Parathyroid adenoma (tissue), 2 donors: ENCODE measurements around the gene AGTRAP.

Source experiments
- H2AFZ ChIP-seq: fragments of 300-600 bp; sonication (generic); one replicate; pipeline ENCODE4 v1.7.0; 2017; ENCODE audit warnings: antibody characterized with exemption, mild to moderate bottlenecking
- H3K27ac ChIP-seq: fragments of 300-600 bp; sonication (generic); one replicate; pipeline ENCODE4 v1.7.0; 2017
- H3K27me3 ChIP-seq: fragments of 300-600 bp; sonication (generic); one replicate; pipeline ENCODE4 v1.7.0; 2017; ENCODE audit warnings: low read length; ENCODE audit not compliant: control insufficient read depth, insufficient read depth
- H3K36me3 ChIP-seq: fragments of 300-600 bp; sonication (generic); one replicate; pipeline ENCODE4 v1.7.0; 2017; ENCODE audit warnings: low read length; ENCODE audit not compliant: control insufficient read depth, insufficient read depth
- H3K4me1 ChIP-seq: fragments of 300-600 bp; sonication (generic); one replicate; pipeline ENCODE4 v1.7.0; 2017; ENCODE audit warnings: control low read depth
- H3K4me2 ChIP-seq: fragments of 300-600 bp; sonication (generic); one replicate; pipeline ENCODE4 v1.7.0; 2017; ENCODE audit warnings: low read length
- H3K4me3 ChIP-seq: fragments of 300-600 bp; sonication (generic); one replicate; pipeline ENCODE4 v1.7.0; 2017; ENCODE audit warnings: low read depth, low read length
- H3K79me2 ChIP-seq: fragments of 300-600 bp; sonication (generic); one replicate; pipeline ENCODE4 v1.7.0; 2017; ENCODE audit warnings: control low read depth
- H3K9ac ChIP-seq: fragments of 300-600 bp; sonication (generic); one replicate; pipeline ENCODE4 v1.7.0; 2017; ENCODE audit warnings: mild to moderate bottlenecking
- H3K9me3 ChIP-seq: fragments of 300-600 bp; sonication (generic); one replicate; pipeline ENCODE4 v1.7.0; 2017; ENCODE audit warnings: low read length; ENCODE audit not compliant: control insufficient read depth
- CTCF ChIP-seq: fragments of 300-600 bp; sonication (generic); IDR thresholded peaks from one replicate; pipeline ENCODE4 v1.7.0; 2017; ENCODE audit warnings: antibody characterized with exemption, mild to moderate bottlenecking
- donor health status: primary hyperparathyroidism.

AGTRAP gene

GRCh38 chr1:11729498-11730428, 6.2 kb upstream of the AGTRAP start:
- Histone ChIP-seq H3K9ac (no peak overlapping the region), H2AFZ (no peak overlapping the region), H3K36me3 (no peaks in the 10 kb centered on the region), H3K4me2 (no peak overlapping the region), H3K9me3 (no peaks in the 10 kb centered on the region), H3K4me3 (no peak overlapping the region), H3K79me2 (no peaks in the 10 kb centered on the region), H3K27me3 (no peaks in the 10 kb centered on the region), H3K4me1 (no peaks in the 10 kb centered on the region), H3K27ac (no peak overlapping the region)
- no peak for TF ChIP-seq CTCF

- Histone ChIP-seq H3K4me2 (no peak overlapping the region), H3K9me3 (no peaks in the 10 kb centered on the region), H2AFZ (no peak overlapping the region), H3K4me3 (no peak overlapping the region), H3K9ac (no peak overlapping the region), H3K4me1 (no peaks in the 10 kb centered on the region), H3K27ac (no peak overlapping the region), H3K79me2 (no peaks in the 10 kb centered on the region), H3K27me3 (no peaks in the 10 kb centered on the region), H3K36me3 (no peaks in the 10 kb centered on the region)
- no peak for TF ChIP-seq CTCF
Observed at GRCh38 chr1:11730429-11730891, 5.5 kb upstream of the AGTRAP start.

GRCh38 chr1:11731691-11732283, 4.1 kb upstream of the AGTRAP start:
- no peak overlapping the region for H3K4me2 ChIP-seq
- H3K36me3 ChIP-seq, result no peaks in the 10 kb centered on the region
- H3K27ac ChIP-seq, result peak overlapping the region; percentile 19
- TF ChIP-seq CTCF, result no peak
- H3K9ac ChIP-seq, result no peak overlapping the region
- no peaks in the 10 kb centered on the region for H3K4me1 ChIP-seq
- no peaks in the 10 kb centered on the region for H3K79me2 ChIP-seq
- no peaks in the 10 kb centered on the region for H3K27me3 ChIP-seq
- no peak overlapping the region for H3K4me3 ChIP-seq
- H2AFZ ChIP-seq, result peak overlapping the region; percentile 60
- no peaks in the 10 kb centered on the region for H3K9me3 ChIP-seq

GRCh38 chr1:11733306-11733705, 2.6 kb upstream of the AGTRAP start:
- no peaks in the 10 kb centered on the region for H3K27me3 ChIP-seq
- TF ChIP-seq CTCF, result no peak
- no peaks in the 10 kb centered on the region for H3K79me2 ChIP-seq
- H3K9me3 ChIP-seq, result no peaks in the 10 kb centered on the region
- no peaks in the 10 kb centered on the region for H3K36me3 ChIP-seq
- H3K9ac ChIP-seq, result no peak overlapping the region
- H3K27ac ChIP-seq, result no peak overlapping the region
- H3K4me1 ChIP-seq, result no peaks in the 10 kb centered on the region
- H3K4me3 ChIP-seq, result no peak overlapping the region
- H2AFZ ChIP-seq, result no peak overlapping the region
- H3K4me2 ChIP-seq, result no peak overlapping the region
